NB4 (cell line): ENCODE results near the gene CCDC14.
"Not testable (repeated sequence)": the region's sequence is repeated elsewhere in the genome, so short reads cannot be mapped to it uniquely, and the experiment has no call there.

Experiments used
- DNase-seq: peaks from one replicate; pipeline ENCODE4 v3.0.0; 2010; ENCODE audit warnings: low read depth
- H3K4me3 ChIP-seq: one replicate; pipeline ENCODE4 v1.5.1; 2011; ENCODE audit warnings: mild to moderate bottlenecking, low read depth, low read length, moderate library complexity
- CTCF ChIP-seq: IDR thresholded peaks from one replicate; pipeline ENCODE4 v1.5.1; 2012; ENCODE audit warnings: low read depth, low read length
- MAX ChIP-seq: IDR thresholded peaks from 2 replicates; pipeline ENCODE4 v1.6.1; 2011; ENCODE audit warnings: low read depth, low read length
- MYC ChIP-seq: IDR thresholded peaks from 2 replicates; pipeline ENCODE4 v1.6.1; 2011; ENCODE audit warnings: low read depth, low read length
- POLR2A ChIP-seq: IDR thresholded peaks from 2 replicates; pipeline ENCODE4 v1.6.1; 2011; ENCODE audit warnings: mild to moderate bottlenecking; ENCODE audit not compliant: insufficient read length; ENCODE audit errors: extremely low read depth

Gene CCDC14

GRCh38 chr3:123960781-123961507 lies at the start of gene CCDC14:
Gene CCDC14 (minus strand): TSS chr3:123961229. CDS start chr3:123961173, 56 bp downstream.
- DNase-seq: peak; percentile 95
- peak within 1 kb of the TSS; percentile 94 for H3K4me3 ChIP-seq
- peak; percentile 57 for TF ChIP-seq POLR2A
- no peak for TF ChIP-seq MYC
- TF ChIP-seq CTCF: no peak
- TF ChIP-seq MAX: 0 out of 2 replicates have a peak, but pooled peaks have one; percentile 23

- not testable (repeated sequence) for DNase-seq
These were observed 47.3 kb upstream of the CCDC14 start for GRCh38 chr3:124008321-124008720.

GRCh38 chr3:124007186-124007585 lies 46.2 kb upstream of the CCDC14 start:
- no peak overlapping the region for H3K4me3 ChIP-seq
- peak; percentile 10 for DNase-seq
- TF ChIP-seq CTCF (no peak), MAX (no peak), POLR2A (no peak), MYC (no peak)

More at GRCh38 chr3:124008321-124008720, 47.3 kb upstream of the CCDC14 start:
- not testable (repeated sequence) for H3K4me3 ChIP-seq

GRCh38 chr3:124002405-124003079 lies 41.5 kb upstream of the CCDC14 start:
- H3K4me3 ChIP-seq, DNase-seq: not testable (repeated sequence)

GRCh38 chr3:124001366-124001765 lies 40.3 kb upstream of the CCDC14 start:
- DNase-seq, H3K4me3 ChIP-seq: not testable (repeated sequence)

GRCh38 chr3:123997543-123997942 lies 36.5 kb upstream of the CCDC14 start:
- DNase-seq: no peak
- no peak overlapping the region for H3K4me3 ChIP-seq
- TF ChIP-seq MAX (no peak), CTCF (no peak)

- H3K4me3 ChIP-seq: no peak overlapping the region
- no peak for DNase-seq
- TF ChIP-seq MAX (no peak), POLR2A (no peak), MYC (no peak), CTCF (no peak)
These were observed 32.8 kb upstream of the CCDC14 start for GRCh38 chr3:123993818-123994217.

GRCh38 chr3:123991730-123992588 lies 30.9 kb upstream of the CCDC14 start, which contains the start of gene ROPN1:
Gene ROPN1 (minus strand): TSS chr3:123992124. CDS start chr3:123980481, 11,643 bp downstream.
- DNase-seq, H3K4me3 ChIP-seq: not testable (repeated sequence)
